NCI-H345 treated with DMSO at 0.1 percent for 48 hours (cell line): ENCODE results near the gene COL23A1.
"Not testable (repeated sequence)": the region's sequence is repeated elsewhere in the genome, so short reads cannot be mapped to it uniquely, and the experiment has no call there.

Experiments used
- DNase-seq: peaks from one replicate; lab custom pipeline; 2025; ENCODE audit not compliant: unreplicated experiment; lab: John Stamatoyannopoulos, UW

The COL23A1 gene

DNA sequence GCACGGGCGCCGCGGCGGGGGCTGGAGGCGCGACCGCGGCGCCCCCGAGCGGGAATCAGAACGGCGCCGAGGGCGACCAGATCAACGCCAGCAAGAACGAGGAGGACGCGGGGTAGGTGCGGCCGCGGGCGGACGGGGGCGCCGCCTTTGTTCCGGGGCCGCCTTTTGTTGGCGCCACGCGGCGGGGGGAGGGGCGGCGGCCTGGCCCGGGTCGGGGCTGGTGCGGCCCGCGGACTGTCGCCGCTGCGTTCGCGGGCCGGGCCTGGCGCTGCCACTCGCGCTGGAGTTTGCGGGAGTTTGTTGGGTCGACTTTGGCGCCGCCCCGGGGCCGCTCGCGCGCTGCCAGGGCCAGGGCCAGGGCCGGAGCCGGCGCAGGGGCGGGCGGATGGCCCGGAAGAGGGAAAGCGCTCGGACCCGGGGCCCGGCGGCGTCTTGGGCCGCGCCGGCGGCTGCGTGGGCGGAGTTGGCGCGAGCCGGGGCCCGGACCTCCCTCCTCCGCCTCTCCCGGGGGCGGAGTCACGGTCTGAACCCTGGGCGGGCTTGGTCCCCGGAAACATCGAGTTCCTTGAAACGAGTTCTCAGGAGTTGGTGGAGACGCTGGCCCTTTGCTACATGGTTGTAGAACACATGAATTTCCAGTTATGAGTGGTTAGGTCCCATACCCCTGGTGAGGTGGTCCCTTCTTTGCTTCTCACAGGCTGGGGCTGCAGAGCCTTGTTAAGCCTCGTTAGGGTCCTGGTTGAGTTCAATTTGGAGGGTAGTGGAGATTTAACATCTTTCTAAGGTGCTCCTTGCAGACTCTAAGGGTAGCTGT, 385.1 kb downstream of the COL23A1 start:
- DNase-seq, result peak; percentile 25

DNA sequence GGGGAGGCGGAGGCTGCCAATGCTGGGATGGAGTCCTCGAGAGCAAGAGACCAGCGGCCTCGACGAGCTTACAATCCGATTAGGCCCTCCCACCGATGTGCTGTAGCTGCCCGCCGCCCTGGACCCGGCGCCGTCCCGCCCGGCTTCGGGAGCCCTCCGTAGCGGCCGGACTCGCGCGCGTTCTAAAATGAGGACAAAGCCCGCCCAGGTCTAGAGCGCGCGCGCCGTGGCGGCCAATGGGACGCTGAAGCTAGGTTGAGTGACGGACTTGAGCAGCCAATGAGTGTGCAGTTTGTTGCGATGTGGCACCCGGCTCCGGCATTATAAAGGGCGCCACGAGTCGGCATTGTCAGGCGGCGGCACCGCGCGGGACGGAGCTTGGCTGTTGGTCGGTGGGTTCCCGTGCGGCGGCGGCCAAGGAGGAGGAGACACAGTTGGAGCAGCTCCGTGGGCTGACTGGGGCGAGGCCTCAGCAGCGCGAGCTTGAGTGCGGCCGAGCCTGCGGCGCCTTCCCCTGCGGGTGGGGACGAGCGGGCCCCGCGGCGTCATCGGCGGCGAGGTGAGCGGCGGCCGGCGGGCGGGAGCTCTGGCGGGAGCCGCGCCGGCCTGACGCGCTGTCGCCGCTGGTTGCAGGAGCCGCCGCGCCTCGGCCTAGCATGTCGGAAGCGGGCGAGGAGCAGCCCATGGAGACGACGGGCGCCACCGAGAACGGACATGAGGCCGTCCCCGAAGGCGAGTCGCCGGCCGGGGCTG, 385.8 kb downstream of the COL23A1 start, which contains the start of gene HNRNPAB:
Gene HNRNPAB, plus strand, starts transcription at position 352 of the 753 bp plus-strand sequence. Its CDS starts 305 bp downstream, at position 657.
- peak; percentile 94 for DNase-seq

DNA sequence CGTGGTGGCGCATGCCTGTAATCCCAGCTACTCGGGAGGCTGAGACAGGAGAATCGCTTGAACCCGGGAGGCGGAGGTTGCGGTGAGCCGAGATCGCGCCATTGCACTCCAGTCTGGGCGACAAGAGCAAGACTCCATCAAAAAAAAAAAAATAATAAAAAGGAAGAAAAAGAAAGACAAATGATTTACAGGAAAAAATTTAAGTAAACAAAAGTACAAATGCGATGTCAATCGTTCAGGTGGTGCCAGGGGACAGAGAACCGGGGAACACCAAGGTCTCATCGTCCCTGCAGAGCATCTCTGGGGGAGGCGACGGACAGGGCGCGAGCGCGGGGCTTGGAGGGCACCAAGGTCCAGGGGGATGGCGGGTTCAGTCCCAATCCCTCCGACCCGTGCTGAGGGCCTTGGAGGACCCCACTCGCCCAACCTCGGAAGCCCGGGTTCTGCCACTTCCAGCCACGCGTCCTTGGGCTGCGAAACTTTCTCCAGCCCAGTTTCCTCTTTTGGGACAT, 386.5 kb downstream of the COL23A1 start:
- peak; percentile 14 for DNase-seq

DNA sequence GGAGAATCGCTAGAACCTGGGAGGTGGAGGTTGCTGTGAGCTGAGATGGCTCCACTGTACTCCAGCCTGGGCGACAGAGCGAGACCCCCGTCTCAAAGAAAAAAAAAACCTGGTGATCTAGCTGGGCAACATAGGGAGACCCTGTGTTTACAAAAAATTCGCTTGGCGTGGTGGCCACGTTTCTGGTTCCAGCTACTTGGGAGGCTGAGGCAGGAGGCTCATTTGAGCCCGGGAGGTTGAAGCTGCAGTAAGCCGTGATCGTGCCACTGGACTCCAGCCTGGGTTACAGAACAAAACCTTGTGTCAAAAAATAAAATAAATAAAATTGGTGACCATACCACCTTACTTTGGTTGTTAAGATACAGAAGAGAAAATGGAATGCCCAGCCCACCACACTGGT, 387.7 kb downstream of the COL23A1 start:
- DNase-seq, result no peak

DNA sequence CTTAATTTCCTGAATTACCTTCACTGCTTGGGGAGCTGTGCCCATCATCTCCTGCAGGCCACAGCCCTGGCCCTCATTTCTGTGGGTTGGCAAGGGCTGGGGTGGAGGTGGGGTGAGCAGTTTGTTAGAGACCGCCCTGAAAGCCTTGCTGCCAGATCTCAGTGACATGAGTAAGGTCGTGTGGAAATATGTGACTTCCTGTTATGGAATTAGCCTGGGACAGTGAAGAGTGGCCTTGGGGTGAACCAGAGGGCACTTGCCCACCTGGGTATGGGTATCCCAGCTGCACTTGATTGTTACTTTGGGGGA, 388.3 kb downstream of the COL23A1 start:
- DNase-seq, result no peak

DNA sequence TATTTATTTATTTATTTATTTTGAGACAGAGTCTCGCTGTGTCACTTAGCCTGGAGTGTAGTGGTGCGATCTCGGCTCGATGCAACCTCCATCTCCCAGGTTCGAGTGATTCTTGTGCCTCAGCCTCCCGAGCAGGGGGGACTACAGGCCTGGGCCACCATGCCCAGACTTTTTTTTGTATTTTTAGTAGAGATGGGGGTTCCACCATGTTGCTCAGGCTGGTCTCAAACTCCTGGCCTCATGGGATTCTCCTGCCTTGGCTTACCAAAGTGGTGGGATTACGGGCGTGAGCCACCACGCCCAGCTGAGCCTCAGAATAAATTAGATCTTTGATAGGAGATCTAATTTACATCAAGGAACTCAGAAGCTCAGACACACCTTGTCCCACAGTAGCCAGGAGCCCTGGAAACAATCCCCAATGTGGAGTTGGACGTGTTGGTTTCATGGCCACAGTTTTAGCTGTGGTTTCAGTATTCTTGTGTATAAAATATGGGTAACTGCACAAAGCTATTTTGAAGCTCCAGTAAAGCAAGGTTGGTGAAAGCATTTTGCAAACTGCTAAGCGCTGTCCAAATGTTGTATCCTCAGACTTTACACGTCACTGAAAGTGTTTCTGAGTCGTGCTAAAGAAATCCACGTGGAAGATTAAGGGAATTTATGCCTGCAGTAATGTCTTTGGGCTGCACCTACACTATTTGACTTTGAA, 388.8 kb downstream of the COL23A1 start:
- DNase-seq, result no peak

DNA sequence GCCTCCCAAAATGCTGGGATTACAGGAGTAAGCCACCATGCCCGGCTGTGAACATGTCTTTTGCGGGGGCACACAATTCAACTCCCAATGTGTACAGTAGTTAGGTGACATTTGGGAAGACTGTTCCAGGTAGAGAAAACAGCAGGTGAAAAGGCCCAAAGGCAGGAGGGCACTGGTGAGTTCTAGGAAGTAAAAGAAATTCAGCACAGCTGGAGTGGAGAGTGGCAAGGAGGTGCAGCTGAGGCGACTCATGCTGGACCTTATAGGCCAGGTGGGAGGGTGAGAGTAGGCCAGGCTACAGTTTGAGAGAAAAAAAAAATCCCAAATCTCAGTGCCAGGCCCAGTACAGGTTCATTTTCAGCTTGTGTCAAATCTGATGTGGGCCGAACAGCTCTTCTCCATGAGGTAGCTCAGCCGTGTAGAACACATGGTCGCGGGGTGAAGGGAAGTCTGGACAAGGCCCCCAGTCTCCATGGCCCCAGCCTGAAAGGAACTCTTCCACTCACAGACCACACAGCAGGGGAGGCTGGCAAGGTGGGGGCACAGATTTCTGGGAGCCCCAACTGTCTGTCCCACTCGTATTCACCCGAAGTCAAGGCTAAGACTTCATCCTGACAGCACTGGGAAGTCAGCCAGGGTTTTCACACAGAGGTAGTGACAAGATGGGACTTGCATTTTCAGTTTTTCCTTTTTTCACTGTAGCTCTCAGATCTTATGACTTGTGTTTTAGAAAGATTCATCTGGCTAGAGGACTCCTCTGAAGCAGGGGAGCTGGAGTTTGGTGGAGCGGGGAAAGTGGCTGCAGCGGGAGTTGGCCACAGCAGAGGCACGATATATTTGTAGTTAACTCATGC, 390.4 kb downstream of the COL23A1 start:
- no peak for DNase-seq

DNA sequence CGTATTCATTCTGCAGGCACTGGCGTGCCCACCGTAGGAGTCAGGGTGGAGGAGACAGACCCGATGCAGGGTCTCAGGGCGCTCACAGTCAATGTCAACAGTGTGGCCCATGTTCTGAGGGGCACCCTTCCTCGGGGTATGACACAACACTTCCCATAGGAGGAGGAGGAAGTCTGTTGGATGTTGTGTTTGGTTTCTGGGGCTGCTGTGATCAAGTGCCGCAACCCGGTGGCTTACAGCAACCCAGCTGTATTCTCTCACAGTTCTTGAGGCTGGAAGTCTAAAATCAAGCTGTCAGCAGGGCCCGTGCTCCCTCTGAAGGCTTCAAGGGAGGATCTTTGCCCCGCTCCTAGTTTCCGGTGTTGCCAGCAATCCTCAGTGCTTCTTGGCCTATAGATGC, 391.5 kb downstream of the COL23A1 start:
- no peak for DNase-seq

DNA sequence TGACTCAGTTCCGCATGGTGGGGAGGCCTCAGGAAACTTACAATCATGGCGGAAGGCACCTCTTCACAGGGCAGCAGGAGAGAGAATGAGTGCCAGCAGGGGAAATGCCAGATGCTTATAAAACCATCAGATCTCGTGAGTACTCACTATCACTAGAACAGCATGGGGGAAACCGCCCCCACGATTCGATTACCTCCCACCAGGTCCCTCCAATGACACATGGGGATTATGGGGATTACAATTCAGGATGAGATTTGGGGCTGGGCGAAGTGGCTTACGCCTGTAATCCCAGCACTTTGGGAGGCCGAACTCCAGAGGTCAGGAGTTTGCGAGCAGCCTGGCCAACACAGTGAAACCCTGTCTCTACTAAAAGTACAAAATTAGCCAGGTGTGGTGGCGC, 392.0 kb downstream of the COL23A1 start:
- not testable (repeated sequence) for DNase-seq

DNA sequence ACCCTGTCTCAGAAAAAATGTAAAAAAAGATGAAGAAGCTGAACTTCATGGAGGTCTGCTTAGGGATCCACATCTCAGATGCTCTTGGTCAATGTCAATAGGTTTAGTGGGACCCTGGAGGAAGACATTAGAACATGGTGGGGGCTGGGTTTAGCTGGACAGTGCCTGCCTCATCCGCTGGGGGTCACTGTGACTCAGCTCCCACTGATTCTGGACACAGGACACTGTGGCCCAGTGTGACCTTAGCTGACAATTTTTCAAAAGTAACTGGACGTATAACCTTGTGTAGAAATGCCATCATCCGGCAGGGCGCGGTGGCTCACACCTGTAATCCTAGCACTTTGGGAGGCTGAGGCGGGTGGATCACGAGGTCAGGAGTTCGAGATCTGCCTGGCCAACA, 393.2 kb downstream of the COL23A1 start:
- no peak for DNase-seq

DNA sequence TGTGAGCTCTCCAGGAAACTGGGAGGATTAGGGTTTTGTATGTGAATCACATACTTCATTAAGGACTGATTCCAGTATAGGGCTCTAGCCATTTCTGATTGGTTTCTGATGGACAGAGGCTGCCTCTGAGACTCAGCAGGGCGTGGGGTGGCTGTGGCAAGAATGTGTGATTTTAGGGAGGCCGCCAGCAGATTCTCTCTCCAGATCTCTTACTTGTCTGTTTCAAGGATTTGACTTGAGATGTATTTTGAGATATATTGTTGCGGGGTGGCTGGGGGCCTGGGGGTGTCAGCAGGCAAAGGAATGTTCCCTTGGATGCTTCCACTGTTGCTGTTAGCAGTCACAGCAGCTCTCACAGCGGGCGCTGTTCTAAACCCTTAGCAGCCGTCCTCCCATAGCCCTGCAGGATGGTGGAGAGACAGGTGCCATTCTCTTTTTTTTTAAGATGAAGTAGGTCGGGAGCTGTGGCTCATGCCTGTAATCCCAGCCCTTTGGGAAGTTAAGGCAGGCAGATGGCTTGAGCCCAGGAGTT, 393.8 kb downstream of the COL23A1 start:
- DNase-seq, result no peak

DNA sequence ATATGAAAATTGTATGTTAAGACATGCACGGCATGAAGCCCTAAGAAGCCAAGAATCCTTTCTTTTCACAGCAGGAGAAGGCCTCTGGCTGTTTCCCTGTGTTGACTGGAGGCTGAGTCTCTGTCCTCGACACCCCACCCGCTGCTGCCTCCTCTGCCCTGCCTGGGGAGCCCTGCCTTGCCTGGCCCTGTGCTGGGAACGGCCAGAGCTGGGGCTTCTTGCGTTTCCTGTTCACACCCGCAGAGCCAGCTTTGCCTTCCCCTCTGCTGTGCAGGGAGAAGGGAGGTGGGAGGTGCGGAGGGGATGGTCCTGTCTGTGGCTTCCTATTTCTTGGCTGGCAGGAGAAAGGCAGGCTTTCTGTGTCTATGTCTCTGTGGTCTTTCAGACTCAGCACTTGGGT, 396.2 kb downstream of the COL23A1 start:
- DNase-seq, result no peak

DNA sequence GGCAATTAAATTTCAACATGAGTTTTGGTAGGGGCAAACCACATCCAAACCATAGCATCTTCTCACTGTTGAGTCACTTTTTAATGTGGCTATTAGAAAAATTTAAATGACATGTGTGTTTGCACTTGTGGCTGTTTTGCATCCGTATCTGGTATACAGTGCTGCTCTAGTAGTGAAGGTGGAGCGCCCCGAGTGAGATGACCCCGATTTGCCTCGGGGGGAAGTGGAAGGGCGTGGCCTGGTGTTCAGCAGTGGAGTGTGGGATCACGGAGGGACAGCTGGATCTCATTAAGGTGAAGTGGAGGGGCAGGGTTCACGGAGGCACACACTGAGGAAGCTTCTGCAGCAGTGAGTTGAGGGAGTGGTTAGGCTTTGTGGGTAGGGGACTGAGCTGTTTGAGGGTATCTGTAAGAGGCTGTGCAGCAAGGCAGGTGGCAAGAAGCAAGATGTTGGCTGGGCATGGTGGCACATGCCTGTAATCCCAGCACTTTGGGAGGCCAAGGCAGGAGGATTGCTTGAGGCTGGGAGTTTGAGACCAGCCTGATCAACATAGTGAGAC, 396.9 kb downstream of the COL23A1 start:
- no peak for DNase-seq

DNA sequence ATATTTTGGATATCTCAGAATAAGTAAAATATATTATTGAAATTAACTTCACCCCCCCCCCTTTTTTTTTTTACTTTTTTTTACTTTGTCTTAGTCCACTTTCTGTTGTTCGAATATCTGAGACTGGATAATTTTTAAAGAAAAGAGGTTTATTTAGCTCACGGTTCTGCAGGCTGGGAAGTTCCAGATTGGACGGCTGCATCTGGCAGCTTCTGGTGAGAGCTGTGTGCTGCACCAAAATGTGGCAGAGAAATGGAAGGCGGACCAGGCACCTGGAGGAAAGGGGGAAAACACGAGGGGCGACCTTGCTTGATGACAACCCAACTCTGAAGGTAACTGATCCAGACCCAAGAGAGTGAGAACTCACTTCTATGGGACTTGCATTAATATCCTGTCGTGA, 397.4 kb downstream of the COL23A1 start:
- no peak for DNase-seq

DNA sequence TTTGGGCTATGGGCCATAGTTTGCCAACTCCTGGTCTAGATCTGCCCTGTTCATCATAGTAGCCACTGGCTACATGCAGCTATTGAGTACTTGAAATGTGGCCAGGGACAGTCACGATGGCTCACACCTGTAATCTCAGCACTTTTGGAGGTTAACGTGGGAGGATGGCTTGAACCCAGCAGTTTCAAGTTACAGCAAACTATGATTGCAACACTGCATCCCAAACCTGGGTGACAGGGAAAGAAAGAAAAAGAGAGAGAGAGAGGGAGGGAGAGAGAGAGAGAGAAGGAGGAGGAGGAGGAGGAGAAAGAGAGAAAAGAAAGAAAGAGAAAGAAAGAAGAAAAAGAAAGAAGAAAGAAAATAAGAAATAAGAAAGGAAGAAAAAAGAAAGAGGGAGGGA, 397.9 kb downstream of the COL23A1 start:
- no peak for DNase-seq

DNA sequence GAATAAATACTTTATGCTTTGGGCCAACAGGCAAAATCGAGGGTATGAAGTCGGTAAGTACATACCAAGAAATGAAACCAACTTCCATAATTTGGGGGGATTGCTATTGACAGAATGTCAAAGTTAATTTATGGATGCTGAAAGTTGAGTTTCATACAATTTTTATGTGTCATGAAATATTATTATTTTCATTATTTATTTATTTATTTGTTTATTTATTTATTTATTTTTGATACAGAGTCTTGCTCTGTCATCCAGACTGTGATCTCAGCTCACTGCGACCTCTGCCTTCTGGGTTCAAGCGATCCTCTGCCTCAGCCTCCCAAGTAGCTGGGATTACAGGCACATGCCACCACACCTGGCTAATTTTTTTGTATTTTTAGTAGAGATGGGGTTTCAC, 398.5 kb downstream of the COL23A1 start:
- DNase-seq, result no peak

DNA sequence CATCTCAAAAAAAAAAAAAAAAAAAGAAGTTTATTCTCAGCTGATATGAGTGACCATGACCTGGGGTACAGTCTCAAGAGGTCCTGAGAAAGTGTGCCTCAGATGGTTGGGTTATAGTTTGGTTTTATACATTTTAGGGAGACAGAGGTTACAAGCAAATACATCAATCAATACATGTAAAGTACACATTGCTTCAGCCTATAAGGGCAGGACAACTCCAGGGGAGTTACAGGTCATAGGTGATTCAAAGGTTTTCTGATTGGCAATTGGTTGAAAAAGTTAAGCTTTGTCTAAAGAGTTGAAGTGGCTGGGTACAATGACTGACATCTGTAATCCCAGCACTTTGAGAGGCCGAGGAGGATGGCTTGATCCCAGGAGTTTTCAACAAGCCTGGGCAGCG, 400.8 kb downstream of the COL23A1 start:
- DNase-seq, result no peak
